CD4-positive, alpha-beta T cell treated with Interleukin-6 for 4 hours (primary cell): Measurements from ENCODE around the gene ZDHHC14.
A peak's percentile ranks its signal among the peaks of the same experiment; 100 is the strongest.
"Not testable (repeated sequence)": the region's sequence is repeated elsewhere in the genome, so short reads cannot be mapped to it uniquely, and the experiment has no call there.

Source experiments
- DNase-seq: peaks from one replicate; pipeline ENCODE4 v3.0.0-alpha.2; 2020; ENCODE audit warnings: mixed read lengths

ZDHHC14 gene

DNA sequence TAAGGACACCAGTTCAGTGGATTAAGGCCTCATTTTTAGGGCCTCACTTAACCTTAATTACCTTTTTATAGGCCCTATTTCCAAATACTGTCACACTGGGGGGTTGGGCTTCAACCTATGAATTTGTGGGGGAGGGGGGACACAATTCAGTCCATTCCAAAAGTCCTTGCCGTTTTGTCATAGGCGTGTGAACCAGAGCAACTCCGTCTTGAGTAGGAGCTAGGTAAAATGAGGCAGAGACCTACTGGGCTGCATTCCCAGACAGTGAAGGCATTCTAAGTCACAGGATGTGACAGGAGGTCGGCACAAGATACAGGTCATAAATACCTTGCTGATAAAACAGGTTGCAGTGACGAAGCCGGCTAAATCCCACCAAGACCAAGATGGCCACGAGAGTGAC, 328.6 kb downstream of the ZDHHC14 start:
- no peak for DNase-seq

DNA sequence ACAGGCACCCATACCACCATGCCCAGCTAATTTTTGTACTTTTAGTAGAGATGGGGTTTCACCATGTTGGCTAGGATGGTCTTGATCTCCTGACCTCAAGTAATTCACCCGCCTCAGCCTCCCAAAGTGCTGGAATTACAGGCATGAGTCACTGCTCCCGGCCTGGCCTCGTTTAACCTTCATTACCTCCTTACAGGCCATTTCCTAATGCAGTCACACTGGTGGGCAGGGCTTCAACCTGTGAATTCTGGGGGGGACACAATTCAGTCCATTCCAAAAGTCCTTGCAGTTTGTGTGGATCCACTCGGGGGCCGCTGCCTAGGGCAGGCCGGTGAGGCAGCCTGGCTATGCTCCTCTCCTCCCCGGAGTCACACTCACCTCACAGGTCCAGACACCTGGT, 329.6 kb downstream of the ZDHHC14 start:
- no peak for DNase-seq

GRCh38 chr6:157711060-157711459, 330.1 kb downstream of the ZDHHC14 start:
- DNase-seq: no peak

DNA sequence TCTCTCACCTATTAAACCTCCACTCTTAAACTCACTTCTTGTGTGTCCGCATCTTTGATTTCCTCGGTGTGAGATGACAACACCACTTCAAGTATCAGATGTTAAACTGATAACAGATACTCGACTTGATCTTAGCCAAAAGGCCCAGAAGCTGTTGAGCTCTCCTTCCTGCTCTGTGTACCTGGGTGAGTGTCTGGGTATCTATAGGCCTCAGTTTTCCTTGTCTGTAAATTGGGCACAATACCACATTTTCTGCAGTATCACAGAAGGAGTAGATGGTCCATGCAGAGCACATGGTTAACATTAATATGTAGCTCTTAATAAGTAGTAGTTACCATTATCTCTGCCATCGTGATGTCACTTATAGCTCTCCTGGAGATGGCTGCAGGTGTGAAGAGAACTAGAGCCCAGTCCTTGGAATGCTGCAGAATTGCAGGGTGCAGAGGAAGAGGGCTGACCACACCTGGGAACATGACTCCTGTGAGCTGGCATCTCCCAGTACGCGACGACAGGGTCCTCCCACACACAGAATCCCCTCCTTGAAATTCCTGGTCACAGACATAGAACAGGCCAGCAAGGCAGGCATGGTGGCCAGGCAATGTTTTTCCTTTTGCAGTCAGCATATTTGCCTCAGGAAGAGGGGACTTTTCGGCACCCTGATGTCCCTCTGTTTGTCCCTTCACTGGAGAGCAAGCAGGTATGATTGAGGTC, 331.8 kb downstream of the ZDHHC14 start:
- no peak for DNase-seq

- DNase-seq: no peak
These were observed 332.6 kb downstream of the ZDHHC14 start for GRCh38 chr6:157713451-157714152.

DNA sequence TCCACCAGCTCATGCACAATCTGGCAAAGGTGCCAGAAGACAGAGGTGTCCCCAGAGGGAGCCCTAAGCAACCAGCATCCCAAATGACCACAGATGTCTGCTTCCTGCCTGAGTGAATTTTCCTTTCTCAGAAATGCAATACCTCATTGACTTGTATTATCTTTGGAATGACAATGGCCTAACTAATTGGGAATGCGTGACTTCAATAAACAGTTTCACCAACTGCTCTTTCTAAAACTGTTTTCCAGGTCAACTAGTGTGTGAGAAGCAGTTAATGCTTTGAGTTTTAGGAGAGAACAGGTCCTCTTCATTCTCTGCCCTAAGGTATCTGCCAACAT, 333.1 kb downstream of the ZDHHC14 start:
- peak; percentile 15 for DNase-seq

GRCh38 chr6:157715728-157716164, 334.8 kb downstream of the ZDHHC14 start:
- no peak for DNase-seq

DNA sequence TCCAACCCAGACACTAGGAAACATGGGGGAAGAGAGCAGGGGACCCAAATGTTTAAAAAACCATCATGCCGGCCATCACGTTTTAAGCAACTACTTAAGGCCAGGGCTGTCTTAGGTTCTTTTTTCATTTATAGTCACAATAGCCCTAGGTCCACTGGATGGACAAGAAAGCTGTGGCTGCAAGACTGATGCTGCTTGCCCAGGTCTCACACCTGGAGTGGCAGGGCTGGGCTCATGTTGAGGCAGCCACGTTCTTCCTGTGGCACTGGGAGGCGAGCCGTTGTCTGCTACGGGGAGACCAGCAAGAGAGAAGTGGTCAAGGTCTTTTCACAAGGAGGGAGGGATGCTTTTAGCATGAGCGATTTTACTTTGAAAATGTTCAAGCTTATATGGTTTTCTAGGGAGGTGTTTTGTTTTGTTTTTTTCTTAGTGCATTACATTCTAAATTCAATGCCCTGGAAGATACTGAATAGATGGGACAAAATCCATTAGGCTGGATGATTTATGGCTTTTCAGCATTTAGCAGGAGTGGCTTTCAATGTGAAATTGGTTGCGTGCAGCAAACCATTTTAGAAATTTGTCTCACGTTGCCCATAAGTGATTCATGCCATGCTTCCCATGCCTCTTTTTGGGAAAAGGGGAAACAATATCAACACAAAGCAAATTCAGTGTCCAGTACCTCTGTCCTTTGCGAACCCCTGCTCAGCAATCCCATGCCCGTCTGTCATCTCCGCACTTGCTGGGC, 335.4 kb downstream of the ZDHHC14 start:
- no peak for DNase-seq

GRCh38 chr6:157717340-157717748, 336.4 kb downstream of the ZDHHC14 start:
- DNase-seq: no peak

GRCh38 chr6:157718503-157719187, 337.7 kb downstream of the ZDHHC14 start:
- DNase-seq: no peak

GRCh38 chr6:157720964-157721363, 340.0 kb downstream of the ZDHHC14 start:
- not testable (repeated sequence) for DNase-seq

GRCh38 chr6:157721426-157721825, 340.4 kb downstream of the ZDHHC14 start:
- DNase-seq: no peak

- no peak for DNase-seq
These were observed 340.8 kb downstream of the ZDHHC14 start for GRCh38 chr6:157721830-157722229.

DNA sequence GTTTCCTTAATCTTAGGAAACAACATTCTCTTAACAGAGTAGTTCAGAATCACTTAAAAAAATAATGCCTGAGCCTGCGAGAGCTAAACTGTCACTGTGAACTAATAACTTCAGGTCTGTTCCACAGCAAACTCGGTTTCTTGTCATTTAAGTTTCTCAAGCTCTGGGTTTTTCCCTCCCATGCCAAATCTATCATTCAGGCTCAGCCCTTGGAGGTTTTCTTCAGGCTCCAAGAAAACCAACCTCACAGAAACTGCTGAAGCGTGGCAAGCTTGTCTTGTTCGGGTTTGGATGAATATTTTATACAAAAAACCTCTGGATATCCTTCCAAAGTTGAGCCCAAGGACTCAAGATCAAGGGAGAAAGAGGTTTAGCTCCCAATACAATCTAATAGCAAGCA, 342.4 kb downstream of the ZDHHC14 start:
- DNase-seq: no peak

GRCh38 chr6:157724138-157724820, 343.3 kb downstream of the ZDHHC14 start:
- no peak for DNase-seq

DNA sequence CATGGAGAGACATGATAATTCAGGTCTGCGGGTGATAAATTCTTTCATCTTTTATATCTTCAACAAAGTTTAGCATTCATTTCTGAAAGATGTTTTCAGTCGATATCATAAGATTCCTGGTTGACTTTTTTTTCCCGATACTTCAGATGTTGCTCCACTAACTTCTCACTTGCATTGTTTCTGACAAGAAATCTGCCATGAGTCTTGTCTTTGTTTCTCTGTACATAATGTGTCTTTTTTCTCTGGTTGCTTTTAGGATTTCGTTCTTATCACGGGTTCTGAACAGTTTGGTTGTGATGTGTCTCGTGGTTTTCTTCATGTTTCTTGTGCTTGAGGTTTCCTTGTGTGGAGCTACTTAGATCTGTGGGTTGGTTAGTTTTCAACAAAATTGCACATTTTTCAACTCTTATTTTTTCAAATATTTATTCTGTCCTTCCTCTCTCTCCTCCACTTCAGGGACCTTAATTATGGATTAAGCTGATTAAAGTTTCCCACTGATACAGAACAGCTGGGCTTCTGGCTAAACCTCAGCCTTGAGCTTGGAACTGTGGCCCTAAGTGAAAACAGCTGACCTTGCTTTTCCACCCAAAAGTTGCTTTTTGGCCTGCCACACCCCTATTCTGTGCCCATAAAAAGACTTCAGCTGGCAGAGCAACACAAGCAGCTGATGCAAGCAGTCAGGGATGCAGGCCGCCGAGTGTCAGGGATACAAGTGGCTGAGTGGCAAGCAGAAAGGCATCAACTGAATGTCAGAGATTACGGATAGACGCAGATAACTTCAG, 344.2 kb downstream of the ZDHHC14 start:
- DNase-seq: no peak

DNA sequence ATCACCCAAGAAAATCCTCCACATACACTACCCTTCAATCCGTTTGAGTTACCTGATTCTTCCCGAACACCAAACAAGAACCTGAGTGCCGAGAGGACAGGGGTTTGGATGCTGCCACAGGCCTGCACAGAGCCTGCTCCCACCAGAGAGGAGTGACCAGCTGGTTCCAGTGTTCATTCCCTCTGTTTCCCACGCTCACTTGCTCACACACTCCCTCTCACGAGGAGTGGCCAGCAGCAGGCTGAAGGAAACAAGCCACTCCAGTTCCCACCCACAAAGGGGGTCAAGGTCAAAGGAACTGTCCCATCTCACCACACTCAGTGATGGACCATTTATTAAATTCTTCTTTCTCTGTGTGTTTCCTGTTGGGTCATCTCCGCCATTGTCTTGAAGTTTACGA, 344.8 kb downstream of the ZDHHC14 start:
- DNase-seq: no peak

GRCh38 chr6:157726892-157727628, 346.1 kb downstream of the ZDHHC14 start:
- no peak for DNase-seq
